ENCODE data around the gene G3BP2.

G3BP2 gene

GRCh38 chr4:75673959-75674328 lies 733 bp upstream of the G3BP2 start:
- Histone ChIP-seq H3K9me2 (replicated peaks; ENCODE audit: low read depth, low read length) (no peaks in the 10 kb centered on the region), H3K79me2 (ENCODE audit: insufficient read depth, low read length) (peaks cover 42% of the 10 kb centered on the region), H3K36me3 (ENCODE audit: insufficient read depth, low read length) (no peaks in the 10 kb centered on the region), H4K20me1 (ENCODE audit: insufficient read depth, low read length, poor library complexity, severe bottlenecking) (peaks cover 41% of the 10 kb centered on the region), H3K4me2 (ENCODE audit: low read depth, low read length, poor library complexity, severe bottlenecking) (peak overlapping the region; percentile 94), H3K4me3 (ENCODE audit: low read length, poor library complexity, severe bottlenecking) (peak overlapping the region; percentile 99), H3K9ac (ENCODE audit: low read depth, low read length, poor library complexity, severe bottlenecking) (peak overlapping the region; percentile 92), H2AFZ (ENCODE audit: low read length) (peak overlapping the region; percentile 65), H3F3A (ENCODE audit: low read depth) (no peaks in the 10 kb centered on the region; the same call in 1 of the 2 replicates), H3K27me3 (ENCODE audit: insufficient read depth, low read length, poor library complexity, severe bottlenecking) (peaks cover 6% of the 10 kb centered on the region), H3K4me1 (ENCODE audit: insufficient read depth, low read length, poor library complexity, severe bottlenecking) (peaks cover 35% of the 10 kb centered on the region), H3K9me3 (ENCODE audit: insufficient read depth, low read depth, low read length) (no peaks in the 10 kb centered on the region)
- no peak for TF ChIP-seq CTCF (conservative IDR thresholded peaks at IDR 0.05; ENCODE audit: low read length)
- TF ChIP-seq EZH2phosphoT487 (IDR thresholded peaks at IDR 0.05; ENCODE audit: borderline replicate concordance): no peak

- H3K4me3 ChIP-seq (ENCODE audit: low read length, poor library complexity, severe bottlenecking): peak overlapping the region; percentile 99
- TF ChIP-seq CTCF (conservative IDR thresholded peaks at IDR 0.05; ENCODE audit: low read length) (no peak), EZH2phosphoT487 (IDR thresholded peaks at IDR 0.05; ENCODE audit: borderline replicate concordance) (no peak)
- peaks cover 55% of the 10 kb centered on the region for H4K20me1 ChIP-seq (ENCODE audit: insufficient read depth, low read length, poor library complexity, severe bottlenecking)
- H3K9me2 ChIP-seq (replicated peaks; ENCODE audit: low read depth, low read length): no peaks in the 10 kb centered on the region
- peaks cover 56% of the 10 kb centered on the region for H3K79me2 ChIP-seq (ENCODE audit: insufficient read depth, low read length)
- no peaks in the 10 kb centered on the region; the same call in 1 of the 2 replicates for H3F3A ChIP-seq (ENCODE audit: low read depth)
- H3K27me3 ChIP-seq (ENCODE audit: insufficient read depth, low read length, poor library complexity, severe bottlenecking): peaks cover 6% of the 10 kb centered on the region
- H3K9me3 ChIP-seq (ENCODE audit: insufficient read depth, low read depth, low read length): no peaks in the 10 kb centered on the region
- H3K36me3 ChIP-seq (ENCODE audit: insufficient read depth, low read length): no peaks in the 10 kb centered on the region
- H2AFZ ChIP-seq (ENCODE audit: low read length): peak overlapping the region; percentile 73
- peak overlapping the region; percentile 92 for H3K9ac ChIP-seq (ENCODE audit: low read depth, low read length, poor library complexity, severe bottlenecking)
- H3K4me1 ChIP-seq (ENCODE audit: insufficient read depth, low read length, poor library complexity, severe bottlenecking): peaks cover 46% of the 10 kb centered on the region
- H3K4me2 ChIP-seq (ENCODE audit: low read depth, low read length, poor library complexity, severe bottlenecking): peak overlapping the region; percentile 89
Measured at GRCh38 chr4:75672461-75673026, 667 bp downstream of the G3BP2 start.

GRCh38 chr4:75671802-75672421 lies 1.3 kb downstream of the G3BP2 start:
- H3K9ac ChIP-seq (ENCODE audit: low read depth, low read length, poor library complexity, severe bottlenecking): peak overlapping the region; percentile 92
- peaks cover 62% of the 10 kb centered on the region for H3K79me2 ChIP-seq (ENCODE audit: insufficient read depth, low read length)
- no peaks in the 10 kb centered on the region; the same call in 1 of the 2 replicates for H3F3A ChIP-seq (ENCODE audit: low read depth)
- peaks cover 49% of the 10 kb centered on the region for H3K4me1 ChIP-seq (ENCODE audit: insufficient read depth, low read length, poor library complexity, severe bottlenecking)
- peak overlapping the region; percentile 99 for H3K4me3 ChIP-seq (ENCODE audit: low read length, poor library complexity, severe bottlenecking)
- peaks cover 61% of the 10 kb centered on the region for H4K20me1 ChIP-seq (ENCODE audit: insufficient read depth, low read length, poor library complexity, severe bottlenecking)
- H2AFZ ChIP-seq (ENCODE audit: low read length): peak overlapping the region; percentile 73
- peak overlapping the region; percentile 89 for H3K4me2 ChIP-seq (ENCODE audit: low read depth, low read length, poor library complexity, severe bottlenecking)
- no peaks in the 10 kb centered on the region for H3K9me2 ChIP-seq (replicated peaks; ENCODE audit: low read depth, low read length)
- H3K9me3 ChIP-seq (ENCODE audit: insufficient read depth, low read depth, low read length): no peaks in the 10 kb centered on the region
- no peaks in the 10 kb centered on the region for H3K36me3 ChIP-seq (ENCODE audit: insufficient read depth, low read length)
- H3K27me3 ChIP-seq (ENCODE audit: insufficient read depth, low read length, poor library complexity, severe bottlenecking): peaks cover 6% of the 10 kb centered on the region
- no peak for TF ChIP-seq CTCF (conservative IDR thresholded peaks at IDR 0.05; ENCODE audit: low read length)
- no peak for TF ChIP-seq EZH2phosphoT487 (IDR thresholded peaks at IDR 0.05; ENCODE audit: borderline replicate concordance)
